GM21529 (cell line): Measurements from ENCODE around the gene CCDC177.
"Not testable (repeated sequence)": the region's sequence is repeated elsewhere in the genome, so short reads cannot be mapped to it uniquely, and the experiment has no call there.

Experiments
- ATAC-seq: cut with Tn5 transposase; IDR thresholded peaks from one replicate; pipeline ENCODE4 v1.9.1; 2021; ENCODE audit not compliant: unreplicated experiment

The CCDC177 gene

DNA sequence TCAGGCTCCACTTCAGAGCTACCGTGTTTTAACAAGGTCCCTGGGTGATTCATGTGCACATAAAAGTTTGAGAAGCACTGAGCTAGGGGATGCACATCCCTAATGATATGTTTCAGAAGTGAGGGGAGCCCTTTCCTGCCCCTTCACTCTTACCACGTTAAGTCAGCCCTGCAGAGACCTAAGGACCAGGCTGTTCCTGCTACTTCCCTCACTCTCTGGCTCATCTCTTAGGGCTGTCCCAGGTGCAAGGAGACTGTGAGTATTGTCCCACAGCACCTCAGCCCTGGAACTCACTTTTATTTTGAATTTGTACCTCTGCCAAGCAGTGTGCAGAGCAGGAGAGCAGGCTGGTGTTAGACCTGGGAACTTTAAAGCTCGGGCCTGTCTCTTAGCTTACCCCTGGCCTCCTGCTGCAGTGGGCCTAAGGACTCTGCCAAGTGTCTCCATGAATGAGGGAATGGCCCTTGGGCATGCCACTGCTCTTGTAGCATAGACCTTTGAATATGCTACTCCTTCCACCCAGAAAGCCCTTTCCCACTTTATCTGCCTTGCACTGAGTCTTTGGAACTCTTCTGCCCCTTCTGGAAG is 25.7 kb upstream of the CCDC177 start:
- no peak for ATAC-seq

DNA sequence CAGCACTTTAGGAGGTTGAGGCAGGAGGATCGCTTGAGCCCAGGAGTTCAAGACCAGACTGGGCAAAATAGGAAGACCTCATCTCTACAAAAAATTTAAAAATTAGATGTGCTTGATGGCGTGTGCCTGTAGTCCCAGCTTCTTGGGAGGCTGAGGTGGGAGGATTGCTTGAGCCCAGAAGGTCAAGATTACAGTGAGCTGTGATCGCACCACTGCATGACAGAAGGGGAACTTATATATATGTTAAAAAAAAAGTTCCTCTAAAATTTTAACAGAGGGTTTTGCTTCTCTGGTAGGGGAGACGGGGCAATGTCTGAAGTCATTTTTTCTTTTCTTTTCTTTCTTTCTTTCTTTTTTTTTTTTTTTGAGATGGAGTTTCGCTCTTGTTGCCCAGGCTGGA is 24.8 kb upstream of the CCDC177 start:
- not testable (repeated sequence) for ATAC-seq

DNA sequence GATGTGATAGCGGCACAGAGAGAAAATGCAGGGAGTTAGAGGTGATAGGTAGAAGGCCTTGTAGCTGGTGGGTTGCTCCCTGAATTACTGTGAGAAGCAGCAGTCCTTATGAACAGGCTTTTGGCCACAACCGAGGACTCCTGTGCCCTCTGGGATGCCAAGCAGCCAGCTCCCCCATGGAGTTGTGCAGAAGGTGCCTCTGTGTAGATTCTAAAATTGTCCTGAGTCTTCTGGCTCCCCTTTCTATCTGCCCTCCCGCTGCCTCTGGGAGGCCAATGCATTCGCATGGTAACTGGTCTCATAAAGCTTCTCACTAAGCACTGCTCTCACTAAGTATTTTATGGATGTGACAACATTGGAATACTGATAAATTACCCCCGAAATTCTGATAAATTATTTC is 20.7 kb upstream of the CCDC177 start:
- no peak for ATAC-seq

DNA sequence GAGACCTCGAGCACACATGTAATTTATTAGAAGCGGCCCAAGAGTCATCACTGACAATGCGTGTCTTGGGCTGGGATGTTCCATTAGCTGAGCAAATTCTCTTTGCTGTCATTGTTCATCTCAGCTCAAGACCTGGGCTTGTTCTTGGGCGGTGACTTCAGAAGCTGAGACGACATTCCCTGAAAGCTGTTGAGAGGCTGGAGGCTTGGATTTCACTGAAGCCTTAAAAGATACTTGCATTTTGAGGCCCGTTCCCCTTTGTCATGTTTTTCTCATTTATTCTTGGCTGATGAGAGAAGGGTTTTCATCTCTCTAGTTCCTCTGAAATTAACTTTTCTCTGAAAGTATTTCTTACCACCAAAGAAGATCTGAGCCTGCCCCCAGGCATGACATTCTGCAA is 20.2 kb upstream of the CCDC177 start:
- no peak for ATAC-seq

DNA sequence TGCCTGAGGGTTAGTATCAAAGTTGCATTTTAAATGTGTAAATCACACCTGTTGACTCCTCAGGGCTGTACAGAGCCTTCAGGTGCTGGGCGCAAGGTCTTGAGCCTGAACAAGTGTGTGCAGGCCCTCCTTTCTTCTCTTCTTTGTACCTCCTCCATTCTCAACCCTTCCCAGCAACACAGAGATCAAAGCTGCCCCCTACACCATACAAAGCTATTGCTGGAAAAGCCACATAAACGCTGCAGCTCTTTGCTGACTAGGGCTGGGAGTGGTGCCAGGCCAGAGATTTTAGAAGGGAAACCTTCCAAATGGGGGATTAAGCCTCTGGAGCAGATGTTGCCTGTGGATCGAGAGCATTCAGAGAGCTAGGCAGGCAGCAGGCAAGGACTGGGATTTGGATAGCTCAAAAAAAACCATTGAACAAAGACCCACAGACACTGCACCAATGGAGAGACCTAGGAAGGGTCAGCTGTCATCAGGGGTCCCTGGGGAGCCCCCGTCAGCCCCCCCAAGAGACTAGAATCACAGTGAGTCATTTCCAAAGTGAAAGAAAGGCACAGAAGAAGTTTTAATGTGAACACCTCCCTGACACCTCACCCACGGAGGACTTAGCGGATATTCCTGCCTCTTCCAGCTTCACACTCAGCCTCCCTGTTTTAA is 18.5 kb upstream of the CCDC177 start:
- no peak for ATAC-seq

DNA sequence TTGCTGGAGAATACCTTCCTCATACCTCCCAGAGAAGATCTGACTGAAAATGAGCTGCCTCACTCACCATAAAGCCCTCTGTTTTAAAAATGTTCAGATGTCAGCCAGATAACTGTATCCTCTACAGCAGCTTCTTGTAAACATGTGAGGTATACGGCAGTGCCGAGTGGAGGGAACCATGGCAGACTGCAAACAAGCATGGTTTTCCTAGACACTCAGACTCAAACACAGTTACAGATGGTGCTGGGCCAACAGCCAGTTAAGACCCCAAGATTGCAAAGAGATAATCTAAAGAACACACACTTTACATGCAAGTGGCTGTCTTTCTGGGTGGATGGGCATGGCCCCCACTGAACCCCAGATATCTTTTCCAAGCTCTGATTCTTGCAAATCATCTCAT is 16.6 kb upstream of the CCDC177 start:
- no peak for ATAC-seq

DNA sequence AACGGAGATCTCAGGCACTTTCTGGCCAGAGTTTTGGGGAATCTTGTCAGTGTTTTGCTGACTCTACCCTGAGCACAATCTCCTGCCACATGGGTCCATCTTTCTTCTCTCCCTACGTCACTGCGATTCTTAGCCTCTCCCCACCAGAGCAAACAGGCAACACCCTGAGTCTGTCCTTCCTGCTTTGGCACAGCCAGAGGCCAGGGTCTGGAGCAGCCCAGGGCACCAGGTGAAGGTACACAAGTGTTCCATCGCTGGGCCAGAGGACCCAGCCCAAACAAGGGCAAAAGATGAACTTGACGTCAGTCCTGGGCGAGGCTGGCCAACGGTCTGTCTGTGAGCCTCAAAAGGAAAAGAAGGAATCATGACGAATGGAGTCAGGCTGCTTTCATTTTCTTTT is 12.7 kb upstream of the CCDC177 start:
- ATAC-seq = no peak

DNA sequence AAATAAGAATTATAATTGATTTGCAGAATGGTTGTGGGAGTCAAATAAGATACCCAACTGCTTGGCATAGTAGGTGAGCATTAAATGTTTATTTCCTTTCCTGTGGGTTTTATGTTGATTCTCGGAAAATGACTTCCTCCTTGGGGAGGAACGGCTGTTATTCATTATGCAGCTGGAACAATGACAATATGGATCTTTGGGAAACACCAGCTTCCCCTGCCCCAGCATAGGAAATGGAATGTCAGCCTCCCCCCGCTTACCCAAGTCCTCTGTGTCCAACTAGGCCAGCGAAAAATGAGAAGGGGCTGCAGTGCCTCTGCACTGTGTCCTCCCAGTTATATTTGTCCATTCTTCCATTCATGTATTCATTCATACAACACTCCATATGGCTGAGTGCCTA is 11.7 kb upstream of the CCDC177 start:
- no peak for ATAC-seq

DNA sequence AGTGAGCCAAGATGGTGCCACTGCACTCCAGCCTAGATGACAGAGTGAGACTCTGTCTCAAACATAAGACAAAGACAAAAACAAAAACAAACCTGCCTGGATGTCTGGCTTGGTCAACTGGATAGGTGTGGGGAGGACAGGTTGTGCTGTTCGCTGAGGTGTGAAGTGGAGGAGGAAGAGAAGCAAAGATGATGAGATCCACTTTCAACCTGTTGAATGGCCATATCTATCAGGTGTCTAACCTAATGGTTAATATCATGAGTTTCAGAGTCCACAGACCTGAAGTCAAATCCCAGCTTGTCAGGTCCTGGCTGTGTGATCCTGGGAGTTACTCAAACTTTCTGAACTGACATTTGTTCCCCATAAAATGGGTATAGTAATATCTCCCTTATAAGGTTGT is 9.7 kb upstream of the CCDC177 start:
- ATAC-seq = no peak

DNA sequence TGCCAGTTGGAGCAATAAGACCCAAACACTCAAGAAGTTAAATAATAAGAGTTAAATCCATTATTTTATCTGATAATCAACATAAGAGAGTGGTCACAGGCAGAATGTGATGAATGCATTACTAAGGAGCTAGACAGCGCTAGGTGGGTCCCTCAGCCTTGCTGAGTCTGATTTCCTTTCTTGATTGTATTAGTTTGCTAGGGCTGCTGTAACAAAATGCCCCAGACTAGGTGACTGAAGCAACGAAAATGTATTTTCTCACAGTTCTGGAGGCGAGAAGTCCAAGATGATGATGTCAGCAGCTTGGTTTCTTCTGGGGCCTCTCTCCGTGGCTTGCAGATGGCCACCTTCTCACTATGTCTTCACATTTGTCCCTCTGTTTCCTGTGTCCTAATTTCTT is 8.2 kb upstream of the CCDC177 start:
- no peak for ATAC-seq

DNA sequence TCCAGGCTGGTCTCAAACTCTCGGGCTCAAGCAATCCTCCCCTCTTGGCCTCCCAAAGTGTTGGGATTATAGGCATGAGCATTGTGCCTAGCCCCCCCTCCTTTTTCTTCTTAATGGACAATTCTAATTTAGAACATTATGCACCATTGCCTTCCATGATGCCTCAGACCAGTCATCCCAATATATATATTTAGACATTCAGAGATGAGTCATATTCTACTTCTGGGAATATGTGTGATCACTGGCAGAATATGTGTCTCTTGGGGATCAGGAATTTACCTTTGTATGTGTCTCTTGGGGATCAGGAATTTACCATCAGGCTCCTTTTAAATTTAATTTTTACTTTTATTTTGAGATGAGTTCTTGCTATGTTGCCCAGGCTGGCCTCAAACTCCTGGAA is 7.5 kb upstream of the CCDC177 start:
- no peak for ATAC-seq

DNA sequence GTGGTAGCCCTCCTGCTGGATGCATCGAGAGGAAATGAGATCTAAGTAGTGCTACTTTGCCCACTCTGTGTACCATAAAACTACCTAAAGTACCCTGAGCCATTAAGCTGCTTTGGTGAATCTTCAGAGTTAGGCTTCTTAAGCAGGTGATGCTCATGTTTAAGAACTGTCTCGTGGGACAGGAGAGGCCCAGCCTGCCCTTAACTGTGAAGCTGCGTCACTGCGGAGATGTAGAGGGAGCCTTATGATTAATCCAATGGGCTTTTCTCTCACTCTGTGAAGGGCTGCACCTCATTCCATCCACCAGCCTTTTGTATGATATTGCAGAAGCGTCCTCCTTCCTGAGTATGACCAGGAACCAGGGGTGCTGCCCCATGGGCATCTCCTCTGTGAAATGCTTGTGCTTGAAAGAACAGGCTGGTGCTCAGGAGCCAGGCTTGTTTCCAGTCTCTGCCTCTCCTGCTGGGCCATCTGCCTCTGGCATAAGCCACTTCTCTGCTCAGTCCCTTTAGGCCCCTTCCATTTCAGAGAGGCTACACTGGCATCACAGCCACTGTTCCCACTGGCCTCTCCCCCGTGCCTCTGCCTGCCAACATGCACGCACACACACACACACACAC is 6.8 kb upstream of the CCDC177 start:
- ATAC-seq = no peak

DNA sequence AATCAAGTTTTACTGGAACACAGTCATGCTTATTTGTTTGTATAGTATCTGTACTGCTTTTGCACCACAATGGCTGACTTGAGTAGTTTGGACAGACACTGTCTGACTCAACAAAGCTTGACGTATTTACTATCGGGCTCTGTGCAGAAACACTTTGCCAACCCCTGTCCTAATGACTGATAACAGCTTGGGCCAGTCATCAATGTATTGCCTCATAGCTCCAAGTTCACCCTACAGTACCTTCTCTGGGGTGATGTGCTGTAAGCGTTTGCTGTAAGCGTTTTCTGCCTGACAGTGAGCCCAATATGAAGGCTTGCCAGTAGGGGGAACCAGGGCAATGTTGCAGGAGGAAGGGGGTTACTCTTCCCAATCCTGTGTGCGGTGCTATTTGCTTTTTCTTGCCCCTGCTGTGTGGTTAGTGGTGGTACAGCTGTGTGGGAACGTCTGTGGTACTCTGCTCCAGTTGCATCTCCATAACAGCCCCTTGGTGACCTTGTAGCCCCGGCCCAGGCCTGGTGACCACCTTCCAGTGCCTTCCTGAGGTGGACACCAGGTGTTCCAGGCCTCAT is 5.4 kb upstream of the CCDC177 start:
- ATAC-seq = no peak

DNA sequence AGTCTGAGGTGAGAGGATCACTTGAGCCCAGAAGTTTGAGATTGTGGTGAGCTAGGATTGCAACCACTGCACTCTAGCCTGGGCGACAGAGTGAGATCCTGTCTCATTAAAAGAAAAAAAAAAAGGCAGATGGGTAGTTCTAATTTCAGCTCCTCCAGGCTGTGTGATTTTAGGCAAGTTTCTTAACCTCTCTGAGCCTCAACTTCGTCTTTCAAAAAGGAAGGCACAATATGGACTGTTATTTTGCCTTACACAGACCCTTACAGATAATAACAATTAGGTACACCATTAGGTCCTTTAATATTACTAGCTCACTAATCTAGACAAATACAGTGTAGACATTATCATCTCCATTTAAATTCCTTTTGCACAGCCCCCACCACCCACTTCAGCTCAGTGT is 4.8 kb upstream of the CCDC177 start:
- no peak for ATAC-seq

DNA sequence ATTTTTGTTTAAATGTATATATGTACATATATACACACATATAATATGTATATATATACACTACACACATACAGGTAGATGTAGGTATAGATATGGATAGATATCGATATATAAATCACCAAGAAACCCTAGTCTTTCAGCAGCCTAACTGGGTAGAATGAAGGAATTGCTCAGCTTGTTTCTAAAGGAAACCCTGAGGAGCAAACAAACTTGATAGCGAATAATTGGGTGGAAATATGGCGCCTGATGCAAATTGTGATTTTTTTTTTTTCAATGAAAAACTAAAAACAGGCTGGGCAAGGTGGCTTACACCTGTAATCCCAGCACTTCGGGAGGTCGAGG is 254 bp upstream of the CCDC177 start:
- ATAC-seq = no peak

DNA sequence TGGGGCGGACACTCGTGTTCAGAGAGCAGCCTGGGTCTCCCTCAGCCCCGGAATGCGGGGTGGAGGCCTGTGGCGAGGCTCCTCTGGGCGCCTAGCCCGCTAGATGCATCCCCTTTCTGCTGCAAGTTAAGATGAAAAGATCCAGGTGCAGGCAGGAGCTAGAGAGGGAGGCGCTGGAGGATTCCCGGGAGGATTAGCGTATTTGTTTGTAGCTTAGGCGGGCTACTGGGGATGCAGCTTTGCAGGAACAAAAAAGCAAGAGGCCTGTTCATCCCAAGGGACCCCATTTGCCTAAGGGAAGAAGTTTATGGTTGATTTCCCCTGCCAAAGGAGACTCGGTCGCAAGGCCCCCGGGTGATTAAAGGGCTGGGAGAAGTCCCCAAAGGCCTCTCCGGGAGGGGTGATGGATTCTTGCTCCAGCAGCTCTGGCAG is 824 bp downstream of the CCDC177 start:
- no peak for ATAC-seq

DNA sequence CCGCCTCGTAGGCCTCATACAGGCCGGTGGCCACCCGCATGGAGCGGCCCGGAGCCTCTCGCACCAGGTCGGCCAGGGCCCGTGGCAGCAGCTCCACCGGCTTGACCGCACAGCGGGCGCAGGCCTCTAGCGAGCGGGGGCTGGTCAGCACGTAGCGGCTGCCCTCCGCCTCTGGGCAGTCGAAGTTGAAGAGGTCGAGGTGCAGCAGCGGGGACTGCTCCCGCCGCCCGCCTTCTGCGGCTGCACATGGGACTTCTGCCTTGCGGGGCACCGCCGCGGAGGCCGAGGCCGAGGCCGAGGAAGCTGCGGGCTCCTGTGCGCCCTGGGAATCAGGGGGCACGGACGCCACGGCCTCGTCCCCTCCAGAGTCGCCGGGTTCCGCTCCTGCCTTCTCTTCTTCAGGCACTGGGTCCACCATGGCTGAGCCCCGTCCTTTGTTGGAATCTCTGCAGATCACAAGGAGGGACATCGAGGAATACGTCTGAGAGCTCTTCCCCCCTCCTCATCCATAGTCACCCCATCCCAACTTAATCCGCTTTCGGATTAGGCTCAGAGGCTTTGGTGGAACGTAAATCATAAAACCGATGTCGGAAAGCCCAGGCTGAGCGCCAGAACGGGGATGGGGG is 1.4 kb downstream of the CCDC177 start:
- no peak for ATAC-seq

DNA sequence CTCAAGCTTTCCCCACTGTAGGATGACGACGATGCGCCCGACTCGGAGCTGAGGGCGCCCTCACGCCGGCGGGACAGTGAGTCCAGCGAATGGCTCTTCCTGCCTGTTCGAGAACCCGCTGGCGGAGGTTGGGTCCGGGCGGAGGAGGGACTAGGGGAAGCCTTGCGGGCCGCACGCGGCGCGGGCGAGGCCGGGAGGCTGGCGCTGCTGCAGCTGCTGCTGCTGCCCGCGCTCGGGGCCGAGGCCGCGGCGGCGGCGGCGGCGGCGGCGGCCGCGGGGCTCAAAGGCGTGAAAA is 1.9 kb downstream of the CCDC177 start:
- ATAC-seq = no peak

DNA sequence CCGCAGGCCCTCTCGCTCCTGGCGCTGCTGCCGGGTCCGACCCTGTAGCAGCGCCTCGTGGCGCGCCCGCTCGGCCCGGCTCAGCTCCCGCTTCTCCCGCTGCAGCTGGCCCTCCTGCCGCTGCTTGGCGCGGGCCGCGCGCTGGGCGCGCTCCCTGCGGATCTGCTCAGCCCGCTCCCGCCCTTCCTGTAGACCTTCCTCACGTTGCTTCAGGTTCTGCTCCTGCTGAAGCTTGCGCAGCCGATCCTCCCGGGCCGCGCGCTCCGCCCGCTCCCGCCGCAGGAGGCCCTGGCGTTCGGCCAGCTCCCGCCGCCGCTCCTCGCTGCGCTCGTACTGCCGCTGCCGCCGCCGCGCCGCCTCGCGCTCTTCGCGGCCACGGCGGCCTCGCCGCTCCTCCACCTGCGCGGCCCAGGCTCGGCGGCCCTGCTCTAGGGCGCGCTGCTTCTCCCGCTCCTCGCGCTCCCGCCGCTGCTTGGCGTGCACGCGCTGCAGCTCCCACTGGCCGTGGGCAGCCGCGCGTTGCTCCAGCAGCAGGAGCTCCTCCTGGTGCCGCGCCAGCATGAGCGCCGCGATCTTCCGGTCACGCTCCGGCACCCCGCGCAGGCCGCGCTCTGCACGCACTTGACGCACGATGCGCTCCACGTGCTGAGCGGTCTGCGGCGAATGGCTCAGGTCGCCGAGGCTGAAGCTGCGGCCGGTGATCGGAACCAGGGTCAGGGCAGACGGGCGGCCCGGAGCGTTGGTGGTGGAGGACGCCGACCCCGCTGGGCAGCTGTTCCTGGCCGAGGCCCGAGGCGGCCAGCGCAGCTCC is 2.4 kb downstream of the CCDC177 start:
- no peak for ATAC-seq

DNA sequence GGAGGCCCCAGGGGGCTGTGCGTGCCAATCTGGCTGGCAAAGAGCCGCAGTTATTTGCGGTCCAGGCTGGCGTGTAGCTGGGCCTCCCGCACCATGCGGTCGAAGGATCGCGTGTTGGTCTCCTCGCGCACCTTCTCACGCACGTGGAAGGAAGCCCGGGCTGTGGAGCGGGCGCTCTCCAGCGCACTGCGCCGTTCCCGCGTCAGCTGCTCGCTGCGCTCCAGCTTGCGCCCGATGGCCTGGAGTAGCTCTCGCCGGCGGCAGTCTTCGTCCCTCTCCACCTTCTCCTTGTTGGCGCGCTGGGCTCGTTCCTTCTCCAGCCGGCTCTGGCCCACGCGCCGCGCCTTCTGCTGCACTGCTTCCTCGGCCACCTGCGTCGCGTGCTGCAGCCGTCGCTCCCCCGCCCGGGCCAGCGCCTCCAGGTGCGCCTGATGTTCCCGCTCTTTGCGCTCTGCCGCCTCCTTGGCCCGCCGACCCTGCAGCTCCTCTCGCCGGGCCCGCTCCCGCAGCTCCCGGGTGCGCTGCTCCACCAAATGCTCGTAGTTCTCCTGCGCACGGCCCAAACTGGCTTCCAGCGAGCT is 3.1 kb downstream of the CCDC177 start:
- no peak for ATAC-seq

DNA sequence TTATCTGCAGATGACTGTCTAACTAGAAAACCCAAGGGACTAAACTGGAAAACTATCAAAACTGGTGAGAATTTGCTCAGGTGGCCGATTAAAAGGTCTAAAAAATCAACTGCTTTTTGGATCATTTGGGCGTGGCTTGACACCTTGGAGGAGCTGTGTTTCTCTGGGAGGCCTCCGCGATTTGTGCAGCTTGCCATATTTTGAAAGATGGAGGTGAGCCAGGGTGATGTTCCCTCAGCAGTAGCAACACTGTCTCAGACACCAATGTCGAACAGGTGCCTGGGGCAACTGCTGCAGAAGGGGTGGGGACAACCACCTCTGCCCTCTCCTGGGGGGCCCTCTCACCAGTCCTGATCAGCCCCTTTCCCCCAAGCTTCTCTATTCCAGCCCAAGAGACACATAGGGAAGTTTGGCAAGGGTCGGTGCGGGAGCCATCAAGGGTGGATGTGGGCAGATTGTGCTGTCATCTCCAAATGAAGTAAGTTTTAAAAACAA is 3.8 kb downstream of the CCDC177 start:
- ATAC-seq = no peak
